Femur (tissue), 1 donor: ENCODE data around the gene MGME1.

Source experiments
- DNase-seq: peaks from one replicate; pipeline ENCODE4 v3.0.0-alpha.2; 2017

The MGME1 gene

DNA sequence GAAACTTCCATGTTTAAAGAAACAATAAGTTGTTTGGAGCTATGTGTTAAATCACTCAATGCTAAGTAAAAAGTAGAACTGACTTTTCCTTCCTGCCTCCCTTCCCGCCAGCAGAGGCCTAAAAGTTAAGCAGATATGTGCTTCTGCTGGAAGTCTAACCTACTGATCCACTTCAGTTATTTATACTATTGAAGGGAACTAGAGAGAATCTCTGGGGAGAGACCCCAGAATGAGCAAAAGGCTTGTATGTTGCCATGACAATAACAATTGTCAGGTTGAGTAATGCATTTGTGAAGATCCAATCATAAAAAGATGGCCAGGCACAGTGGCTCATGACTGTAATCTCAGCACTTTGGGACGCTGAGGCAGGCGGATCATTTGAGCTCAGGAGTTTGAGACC lies 24.7 kb downstream of the MGME1 start:
- no peak for DNase-seq

DNA sequence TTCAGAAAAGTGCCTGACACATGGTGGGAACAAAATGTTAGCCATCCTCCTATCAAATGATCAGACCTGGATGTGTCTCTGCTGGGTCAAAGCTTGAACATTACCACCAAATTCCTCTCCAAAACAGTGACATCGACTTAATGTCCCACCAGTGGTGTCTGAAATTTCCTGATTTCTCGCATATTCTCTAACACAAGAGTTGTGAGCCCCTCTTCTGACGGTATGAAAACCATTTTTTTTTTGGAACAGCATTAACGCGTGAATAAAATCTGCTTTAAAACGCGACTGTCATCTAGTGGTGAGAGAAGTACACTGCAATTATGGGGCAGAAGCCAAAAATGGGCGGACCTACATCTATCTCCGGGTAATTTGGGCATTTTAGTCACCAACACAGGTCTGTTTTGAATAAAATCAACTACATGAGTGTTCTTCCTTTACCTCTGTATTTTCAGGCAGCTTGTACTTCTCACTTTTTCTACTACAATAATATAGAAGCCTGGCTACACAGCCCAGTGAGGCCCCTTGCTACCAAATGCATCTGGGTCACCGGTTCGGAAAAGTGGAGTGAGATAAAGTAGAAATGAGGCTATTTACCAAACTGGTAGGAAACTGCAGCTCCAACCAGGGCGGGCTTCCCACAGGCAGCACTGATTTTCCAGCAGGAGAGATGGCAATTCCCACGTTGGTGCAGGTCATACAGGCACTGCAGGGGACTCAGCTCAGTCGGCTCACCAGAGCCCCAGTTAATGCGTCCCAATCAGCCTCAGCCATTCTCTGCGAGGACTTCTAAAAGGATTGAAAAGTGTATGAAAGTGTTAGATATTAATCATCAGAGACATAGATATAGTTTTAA lies 27.4 kb downstream of the MGME1 start:
- DNase-seq, result peak; percentile 49

DNA sequence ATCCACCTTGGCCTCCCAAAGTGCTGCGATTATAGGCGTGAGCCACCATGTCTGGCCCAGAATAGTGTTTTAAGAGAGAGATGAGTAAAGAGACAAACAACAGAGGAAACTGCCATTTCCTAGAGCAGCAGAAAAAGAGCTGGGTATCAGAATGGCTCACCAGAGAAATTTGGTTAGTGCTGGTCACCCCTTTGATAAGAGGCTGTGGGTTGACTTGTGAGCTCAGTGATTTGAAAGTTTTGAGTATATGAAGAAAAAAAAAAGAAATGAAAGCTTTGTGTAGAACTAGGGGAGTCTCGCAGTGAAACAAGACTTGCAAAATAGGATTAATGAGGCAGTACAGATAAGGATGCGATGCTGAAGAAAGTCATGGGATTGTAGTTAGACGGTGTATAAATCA lies 29.6 kb downstream of the MGME1 start:
- DNase-seq, result no peak

DNA sequence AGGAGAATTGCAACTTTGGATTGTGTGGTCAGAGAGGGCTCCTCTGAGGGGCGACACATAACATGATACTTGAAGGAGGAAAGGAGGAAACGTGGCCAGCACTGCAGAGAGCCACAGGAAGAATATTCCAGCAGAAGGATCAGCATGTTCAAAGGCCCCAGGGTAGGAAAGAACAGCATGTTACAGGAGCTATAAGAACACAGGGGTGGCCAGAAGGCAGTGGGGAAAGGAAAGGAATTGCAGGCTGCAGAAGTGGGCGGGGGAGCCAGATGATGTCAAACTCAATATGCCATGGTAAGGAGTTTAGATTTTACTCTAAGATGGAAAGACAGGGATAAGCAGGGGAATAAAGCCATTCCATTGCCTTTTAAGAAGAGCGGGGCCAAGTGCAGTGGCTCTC lies 30.7 kb downstream of the MGME1 start:
- no peak for DNase-seq

DNA sequence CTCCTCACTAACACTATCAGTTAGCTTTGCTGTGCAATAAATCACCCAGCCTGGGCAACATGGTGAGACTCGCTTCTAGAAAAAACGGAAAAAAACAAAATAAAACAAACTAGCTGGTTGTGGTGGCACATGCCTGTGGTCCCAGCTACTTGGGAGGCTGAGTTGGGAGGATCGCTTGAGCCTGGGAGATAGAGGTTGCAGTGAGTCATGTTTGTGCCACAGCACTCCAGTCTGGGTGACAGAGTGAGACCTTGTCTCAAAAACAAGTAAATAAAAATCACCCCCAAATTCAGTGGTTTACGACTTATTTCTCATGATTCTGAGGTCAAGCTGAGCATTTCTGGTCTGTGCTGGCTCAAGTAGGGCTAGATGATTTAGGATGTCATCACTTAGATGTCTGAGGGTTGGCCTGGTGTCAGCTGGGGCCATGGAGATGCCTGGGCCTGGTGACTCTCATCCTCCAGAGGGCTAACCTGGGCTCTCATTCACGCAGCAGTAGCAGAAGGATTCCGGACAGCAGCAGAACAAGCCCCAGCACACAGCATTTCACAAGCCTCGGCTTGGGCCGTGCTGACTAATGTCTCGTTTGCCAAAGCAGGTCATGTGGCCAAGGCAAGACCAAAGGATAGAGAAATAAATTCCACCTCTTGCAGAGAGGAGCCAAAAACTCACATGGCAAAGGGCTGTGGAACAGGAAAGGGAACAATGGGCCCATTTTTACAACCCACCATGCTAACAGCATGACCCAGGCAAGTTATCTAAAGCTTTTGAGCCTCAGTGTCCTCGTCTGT lies 32.5 kb downstream of the MGME1 start:
- DNase-seq, result peak; percentile 40

DNA sequence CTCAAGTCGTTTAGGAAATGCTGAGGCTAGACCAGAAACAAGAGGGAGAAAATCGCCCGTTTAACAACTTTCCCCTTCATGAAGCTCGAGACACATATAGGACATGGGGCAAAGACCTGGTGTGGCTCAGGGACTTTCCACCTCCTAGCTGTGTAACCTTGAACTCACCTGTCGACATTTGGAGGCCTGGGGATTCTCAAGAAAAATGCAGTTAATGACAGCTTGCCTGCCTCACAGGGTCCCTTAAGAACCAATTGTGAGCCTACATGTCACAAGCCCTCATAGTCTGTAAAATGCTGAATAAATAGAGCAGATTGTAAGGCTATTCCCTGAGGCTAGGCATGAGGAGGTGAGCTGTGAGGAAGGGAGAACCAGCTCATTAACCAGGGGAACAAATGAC lies 35.1 kb downstream of the MGME1 start:
- no peak for DNase-seq

DNA sequence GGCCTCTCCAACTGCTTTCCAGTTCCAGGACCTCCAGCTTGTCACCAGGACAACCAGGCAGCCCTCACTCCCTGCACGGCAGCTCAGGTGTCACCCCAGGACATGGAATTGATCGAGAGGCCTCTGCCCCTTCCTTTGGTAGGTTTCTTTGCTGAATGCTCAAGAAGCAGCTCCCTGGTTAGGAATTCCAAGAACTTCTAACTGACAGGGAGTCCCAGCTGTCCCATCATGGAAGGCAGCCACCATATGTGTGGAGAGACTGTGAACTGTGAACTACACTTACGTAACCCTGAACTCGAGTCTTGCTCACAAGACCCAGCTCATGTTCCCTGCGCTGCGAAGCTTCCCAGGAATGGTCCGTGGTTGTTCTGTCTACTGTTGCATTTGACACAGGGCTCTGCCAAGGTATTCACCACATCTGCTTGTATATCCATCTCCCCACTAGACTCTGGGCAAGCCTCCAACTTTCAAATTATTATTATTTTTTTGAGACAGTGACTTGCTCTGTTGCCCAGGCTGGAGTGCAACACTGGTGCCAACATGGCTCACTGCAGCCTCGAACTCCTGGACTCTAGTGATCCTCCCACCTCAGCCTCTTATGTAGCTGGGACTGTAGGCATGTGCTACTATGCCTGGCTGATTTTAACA lies 35.7 kb downstream of the MGME1 start:
- peak; percentile 52 for DNase-seq

DNA sequence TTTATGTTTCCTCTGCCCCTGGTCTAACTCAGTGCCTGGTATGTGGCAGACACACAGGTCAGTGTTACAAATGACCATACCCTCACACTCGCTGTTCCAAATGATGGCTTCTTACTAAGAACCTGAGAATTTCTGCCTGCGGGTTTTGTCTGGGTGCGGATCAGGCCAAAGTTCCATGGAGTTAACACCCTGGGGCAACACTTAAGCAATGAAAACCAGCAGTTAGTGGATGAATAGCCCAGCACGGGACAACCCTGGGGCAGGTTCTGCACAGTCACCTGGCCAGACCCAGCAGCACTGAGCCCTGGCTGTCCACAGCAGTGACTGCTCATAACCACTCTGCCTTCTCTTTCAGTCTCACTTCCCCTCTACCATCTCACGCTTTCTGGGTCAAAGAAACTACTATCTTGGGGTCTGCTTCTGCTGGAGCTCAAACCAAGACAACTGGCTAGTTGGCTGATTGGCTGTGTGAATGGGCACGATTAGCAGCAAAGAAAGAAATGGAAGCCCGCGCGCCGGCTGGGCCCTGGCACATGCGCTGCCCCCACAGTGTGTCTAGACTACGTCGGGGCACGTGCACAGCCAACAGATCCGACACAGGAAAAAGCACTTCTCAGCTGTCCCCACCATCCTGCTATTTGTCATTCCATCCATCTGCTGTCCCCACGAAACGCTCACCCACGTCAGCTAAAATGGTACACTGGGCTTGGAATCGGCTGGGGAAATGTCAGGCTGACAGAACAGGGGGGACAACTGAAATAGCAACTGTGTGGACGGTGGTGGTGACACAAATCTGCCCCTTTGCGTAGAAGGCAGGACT lies 36.6 kb downstream of the MGME1 start:
- DNase-seq, result peak; percentile 24

DNA sequence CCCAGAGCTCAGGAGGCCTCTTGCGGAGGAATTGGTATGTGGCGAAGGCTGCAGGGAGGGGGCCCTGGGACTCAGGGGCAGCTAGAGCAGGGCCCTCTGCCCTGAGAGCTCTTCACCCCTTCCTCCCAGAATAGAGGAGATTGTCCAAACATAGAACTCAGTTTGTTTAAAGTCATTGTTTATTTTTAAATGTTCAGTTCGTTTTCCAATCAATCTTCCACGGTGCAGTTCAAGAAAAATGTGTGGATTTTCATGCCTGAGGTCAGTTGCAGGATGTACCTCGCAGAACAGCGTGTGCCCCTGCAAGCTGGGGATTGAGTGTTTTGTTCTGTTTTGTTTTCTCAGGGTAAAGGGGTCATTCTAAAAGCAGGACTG lies 37.2 kb downstream of the MGME1 start:
- no peak for DNase-seq

DNA sequence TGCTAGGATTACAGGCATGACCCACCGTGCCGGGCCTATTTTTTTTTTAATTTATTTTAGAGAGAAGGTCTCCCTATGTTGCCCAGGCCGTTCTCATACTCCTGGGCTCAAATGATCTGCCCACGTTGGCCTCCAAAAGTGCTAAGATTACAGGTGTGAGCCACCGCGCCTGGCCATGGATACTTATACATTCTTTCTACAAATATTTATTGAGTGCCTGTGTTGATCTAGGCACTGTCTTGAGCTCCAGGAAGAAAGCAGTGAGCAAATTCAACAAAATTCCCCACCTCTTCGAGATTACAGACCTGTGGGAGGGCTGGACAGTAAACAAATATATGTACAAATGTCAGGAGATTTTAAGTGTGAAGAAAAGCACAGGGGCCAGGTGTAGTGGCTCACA lies 37.9 kb downstream of the MGME1 start:
- no peak for DNase-seq

DNA sequence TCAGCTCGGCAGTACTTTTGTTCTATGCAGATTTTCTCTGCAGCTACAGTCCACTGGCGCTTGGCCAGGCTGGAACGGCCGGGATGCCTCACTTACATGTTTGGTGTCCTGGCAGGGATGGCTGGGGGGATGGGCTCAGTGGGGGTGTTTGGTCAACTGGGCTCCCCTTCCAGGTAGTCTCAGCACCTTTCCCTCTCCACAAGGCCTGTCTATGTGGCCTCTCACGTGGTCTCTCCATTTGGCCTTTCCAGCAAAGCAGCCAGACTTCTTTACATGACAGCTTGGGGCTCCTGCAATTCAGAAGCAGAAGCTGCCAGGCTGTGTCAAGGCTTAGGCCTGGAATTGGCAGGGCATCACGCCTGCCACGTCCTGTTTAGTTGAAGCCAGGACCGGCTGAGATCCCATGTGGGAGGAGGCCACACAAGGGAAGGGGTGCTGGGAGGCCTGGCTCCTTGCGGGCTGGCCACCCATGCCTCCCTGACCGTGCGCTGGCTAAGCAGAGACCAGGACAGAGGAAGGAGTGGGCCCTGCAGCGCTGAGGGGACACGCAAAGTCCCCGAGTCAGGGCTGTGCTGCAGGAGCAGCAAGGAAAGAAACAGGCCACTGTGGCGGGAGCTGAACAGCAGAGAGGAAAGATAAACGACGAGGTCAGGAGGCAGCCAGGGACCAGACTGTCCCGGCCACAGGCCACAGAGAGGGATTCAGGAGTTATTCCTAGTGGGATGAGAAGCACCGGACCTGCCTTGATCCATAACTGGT lies 38.9 kb downstream of the MGME1 start:
- peak; percentile 30 for DNase-seq

DNA sequence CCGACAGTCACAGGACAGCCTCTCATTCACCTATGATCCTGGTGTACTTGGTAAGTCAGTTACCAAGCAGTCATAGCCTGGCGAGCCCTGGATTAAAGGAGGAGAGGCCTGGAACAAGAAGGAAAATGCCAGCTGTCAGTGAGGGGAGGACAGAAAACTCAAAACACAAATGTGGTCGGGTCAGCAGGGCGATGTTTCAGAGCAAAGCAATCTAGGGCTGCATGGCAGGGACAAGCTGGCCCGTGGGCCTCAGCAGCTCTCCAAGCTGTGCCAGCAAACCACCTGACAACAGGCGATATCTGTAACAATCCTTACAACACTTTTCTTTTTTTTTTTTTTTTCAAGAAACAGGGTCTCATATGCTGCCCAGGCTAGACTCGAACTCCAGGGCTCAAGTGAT lies 40.3 kb downstream of the MGME1 start:
- no peak for DNase-seq

DNA sequence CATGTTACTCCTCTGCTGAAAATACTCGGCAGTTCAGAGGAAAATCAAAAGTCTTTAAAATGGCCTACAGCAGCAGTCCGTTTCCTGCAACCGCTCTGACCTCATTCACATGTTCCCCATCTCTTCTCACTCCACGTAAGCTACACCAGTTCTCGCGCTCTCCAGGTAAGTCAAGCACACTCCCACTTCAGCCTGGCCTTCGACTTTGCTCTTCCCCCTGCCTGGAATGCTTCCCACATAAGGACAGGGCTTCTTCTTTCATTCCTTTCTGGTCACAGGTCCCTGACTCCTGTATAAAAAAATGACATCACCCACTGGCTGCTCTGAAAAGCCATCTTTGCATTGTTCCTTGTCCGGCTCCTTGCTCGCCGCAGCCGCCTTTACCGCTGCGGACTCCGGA lies 42.7 kb downstream of the MGME1 start:
- no peak for DNase-seq

DNA sequence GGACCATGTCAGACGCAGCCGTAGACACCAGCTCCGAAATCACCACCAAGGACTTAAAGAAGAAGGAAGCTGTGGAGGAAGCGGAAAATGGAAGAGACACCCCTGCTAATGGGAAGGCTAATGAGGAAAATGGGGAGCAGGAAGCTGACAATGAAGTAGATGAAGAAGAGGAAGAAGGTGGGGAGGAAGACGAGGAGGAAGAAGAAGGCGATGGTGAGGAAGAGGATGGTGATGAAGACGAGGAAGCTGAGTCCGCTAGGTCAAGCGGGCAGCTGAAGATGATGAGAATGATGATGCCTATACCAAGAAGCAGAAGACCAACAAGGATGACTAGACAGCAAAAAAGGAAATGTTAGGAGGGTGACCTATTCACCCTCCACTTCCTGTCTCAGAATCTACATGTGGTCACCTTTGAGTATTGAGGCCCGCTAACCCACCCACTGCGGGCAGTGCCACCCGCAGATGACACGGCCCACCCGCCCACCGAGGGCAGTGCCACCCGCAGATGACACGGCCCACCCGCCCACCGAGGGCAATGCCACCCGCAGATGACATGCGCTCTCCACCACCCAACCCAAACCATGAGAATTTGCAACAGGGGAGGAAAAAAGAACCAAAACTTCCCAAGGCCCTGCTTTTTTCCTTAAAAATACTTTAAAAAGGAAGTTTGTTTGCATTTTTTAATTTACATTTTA lies 43.3 kb downstream of the MGME1 start:
- DNase-seq, result no peak

DNA sequence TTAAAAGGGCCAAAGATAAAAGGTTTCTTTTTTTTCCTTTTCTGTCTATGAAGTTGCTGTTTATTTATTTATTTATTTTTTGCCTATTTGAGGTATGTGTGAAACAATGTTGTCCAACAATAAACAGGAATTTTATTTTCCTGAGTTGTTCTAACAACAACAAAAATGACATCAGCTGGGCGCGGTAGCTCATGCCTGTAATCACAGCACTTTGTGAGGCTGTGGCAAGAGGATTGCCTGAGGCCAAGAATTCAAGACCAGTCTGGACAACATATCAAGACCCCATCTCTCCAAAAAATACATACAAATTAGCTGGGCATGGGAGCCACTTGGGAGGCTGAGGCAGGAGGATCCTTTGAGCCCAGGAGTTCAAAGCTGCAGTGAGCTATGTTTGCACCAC lies 44.1 kb downstream of the MGME1 start:
- DNase-seq, result no peak

DNA sequence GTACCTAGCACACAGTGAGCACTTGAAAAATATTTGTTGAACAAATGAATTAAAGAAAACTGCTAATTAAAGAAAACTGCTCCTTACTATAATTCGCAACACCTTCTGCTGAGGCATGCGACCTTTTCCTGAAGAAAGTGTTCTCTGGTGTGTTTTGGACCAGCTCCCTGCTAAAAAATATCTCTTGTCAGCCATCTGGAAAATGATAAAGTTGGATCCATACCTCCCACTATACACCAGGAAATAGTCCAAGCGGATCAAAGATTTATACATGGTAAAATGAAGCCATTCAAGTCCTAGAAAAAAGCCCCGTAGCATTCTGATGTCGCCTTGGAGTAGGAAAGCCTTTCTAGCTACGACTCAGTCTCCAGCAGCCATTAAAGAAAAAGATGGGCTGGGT lies 45.6 kb downstream of the MGME1 start:
- no peak for DNase-seq

DNA sequence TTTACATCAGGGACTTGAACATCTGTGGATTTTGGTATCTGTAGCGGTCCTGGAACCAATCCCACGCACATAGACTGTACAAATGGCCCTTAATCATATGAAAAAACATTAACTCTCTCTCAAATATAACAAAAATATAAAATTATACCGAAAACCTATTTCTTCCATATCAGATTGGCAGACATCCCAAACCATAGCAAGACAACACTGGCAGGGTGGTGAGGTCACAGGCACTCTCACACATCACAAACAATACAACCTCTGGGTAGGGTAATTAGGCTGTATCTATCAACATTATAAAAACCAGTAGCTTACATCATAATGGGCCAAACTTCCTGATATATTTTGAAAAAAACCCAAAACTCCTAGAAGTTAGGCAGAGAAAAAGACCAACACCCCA lies 48.0 kb downstream of the MGME1 start:
- DNase-seq, result no peak

DNA sequence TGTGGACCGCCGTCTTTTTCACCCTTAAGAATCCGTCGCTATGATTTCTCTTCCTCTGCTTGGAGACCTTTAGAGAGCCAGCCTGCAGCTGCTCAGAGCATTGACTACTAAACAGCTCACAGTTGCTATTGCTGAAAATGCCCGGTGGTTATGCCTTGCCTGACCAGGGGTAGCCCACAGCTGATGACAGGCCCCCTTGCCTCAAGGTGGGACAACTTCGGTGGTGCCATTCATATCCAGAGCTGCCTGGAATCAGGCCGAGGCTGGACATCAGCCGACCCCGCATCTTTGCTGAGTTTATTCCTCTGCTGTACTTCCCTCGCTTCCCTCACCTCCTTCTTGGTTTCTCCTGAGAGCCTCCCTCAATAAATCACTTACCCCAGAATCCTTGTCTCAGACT lies 49.3 kb downstream of the MGME1 start:
- DNase-seq, result no peak

DNA sequence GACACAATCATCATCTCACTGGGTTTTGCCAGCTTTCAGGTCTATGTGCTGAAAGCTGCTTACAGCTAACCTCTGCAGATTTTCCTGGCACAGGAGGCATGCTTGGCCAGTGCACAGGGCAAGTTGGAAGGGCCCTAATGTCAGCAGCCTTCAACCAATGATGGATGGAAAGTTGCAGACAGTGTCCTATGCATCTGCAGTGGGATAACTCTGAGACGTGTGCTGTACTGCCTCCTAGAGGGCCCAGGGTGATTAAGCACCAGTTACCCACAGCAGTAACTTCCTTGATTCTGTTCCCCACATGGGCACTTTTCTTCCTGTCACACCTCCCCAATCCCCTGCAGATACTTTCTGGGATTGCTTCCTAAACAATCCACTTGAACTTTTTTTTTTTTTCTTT lies 50.2 kb downstream of the MGME1 start:
- DNase-seq, result no peak

DNA sequence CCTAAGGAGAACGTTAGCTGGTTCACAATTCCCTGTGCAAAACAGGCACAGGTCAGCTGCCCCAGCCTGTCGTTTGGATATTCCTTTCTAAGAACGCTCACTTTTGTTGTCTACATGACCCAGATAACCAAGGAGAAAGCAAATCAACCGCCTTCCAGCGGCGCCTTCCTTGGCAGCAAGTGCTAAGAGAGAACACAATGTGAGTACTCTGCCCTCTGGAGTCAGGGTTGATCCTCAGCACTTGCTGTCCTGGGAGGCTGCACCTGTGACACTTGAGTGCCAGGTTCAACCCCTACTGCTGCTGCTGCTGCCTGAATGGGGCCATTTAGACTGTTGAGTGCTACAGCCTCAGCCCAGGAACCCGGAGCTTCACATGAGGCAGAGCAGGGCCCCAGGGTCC lies 52.1 kb downstream of the MGME1 start:
- DNase-seq, result no peak

DNA sequence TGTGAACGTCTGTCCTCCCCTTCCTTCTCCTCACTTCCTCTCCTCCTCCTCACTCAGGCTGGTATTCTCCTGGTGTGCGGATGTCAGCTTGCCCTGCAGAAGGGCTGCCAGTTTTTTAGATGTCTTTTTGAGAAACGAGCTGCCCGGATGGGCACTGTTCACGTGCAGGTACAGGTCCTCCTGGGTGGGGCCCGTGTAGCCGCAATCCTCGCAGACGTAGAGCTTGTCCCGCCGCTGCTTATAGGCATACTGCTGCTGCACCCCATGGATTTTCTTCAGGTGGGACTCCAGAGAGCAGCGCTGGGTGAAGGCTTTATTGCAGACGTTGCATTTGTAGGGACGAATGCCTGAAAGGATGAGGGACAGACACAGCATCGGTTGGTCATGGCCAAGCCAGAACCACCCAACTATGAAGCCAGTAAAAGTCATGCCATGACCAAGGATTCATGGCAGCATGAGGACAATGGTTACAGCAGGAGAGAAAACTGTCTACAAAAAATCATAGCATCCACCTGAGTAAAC lies 55.8 kb downstream of the MGME1 start:
- no peak for DNase-seq
